ENCODE measurements around the gene MC1R. TPM values are rescaled to one million over a fixed set of nuclear protein-coding genes. Genes with fewer than 3 reads are reported as not detected.
A peak's percentile ranks its signal among the peaks of the same experiment; 100 is the strongest.
"Not testable (repeated sequence)": the region's sequence is repeated elsewhere in the genome, so short reads cannot be mapped to it uniquely, and the experiment has no call there.

MC1R gene
- total RNA-seq, 4 donors from 2014 or later, result 7.7 to 16.2 (median 11.4) TPM

DNA sequence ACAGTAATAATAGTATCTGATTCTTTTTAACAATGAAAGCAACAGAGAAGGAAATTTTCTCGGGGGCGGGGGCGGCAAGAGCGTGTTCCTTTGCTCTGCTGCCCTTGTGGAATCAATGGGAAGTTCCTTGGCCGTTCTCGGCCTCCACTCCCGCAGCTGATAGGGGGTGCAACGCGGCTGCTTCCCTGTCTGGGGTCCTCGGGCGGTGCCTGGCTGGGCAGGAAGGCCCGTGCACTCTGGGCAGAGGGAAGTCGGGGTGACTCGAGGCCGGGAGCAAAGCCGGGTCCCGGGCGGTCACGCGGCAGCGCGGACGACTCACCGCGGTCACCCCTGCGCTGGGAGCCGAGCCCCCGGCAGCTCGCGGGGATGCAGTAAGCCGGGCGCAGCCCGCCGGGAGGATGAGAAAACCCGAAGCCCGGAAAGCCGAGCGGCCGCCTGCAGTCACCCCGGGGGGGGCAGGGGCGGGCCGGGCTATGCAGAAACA is 7.0 kb downstream of the MC1R start:
- Histone ChIP-seq H3K4me1 (peaks cover 0 to 45% of the 10 kb centered on the region in 2 donors), H3K27me3 (peaks cover 24% of the 10 kb centered on the region), H3K9me3 (no peaks in the 10 kb centered on the region), H3K36me3 (no peaks in the 10 kb centered on the region), H3K4me3 (replicated peaks in 1 of 3) (peak overlapping the region in 1 of 3 donors; percentile 20), H3K27ac (no peak overlapping the region)
- no peak for DNase-seq
- TF ChIP-seq, protein P1, sequence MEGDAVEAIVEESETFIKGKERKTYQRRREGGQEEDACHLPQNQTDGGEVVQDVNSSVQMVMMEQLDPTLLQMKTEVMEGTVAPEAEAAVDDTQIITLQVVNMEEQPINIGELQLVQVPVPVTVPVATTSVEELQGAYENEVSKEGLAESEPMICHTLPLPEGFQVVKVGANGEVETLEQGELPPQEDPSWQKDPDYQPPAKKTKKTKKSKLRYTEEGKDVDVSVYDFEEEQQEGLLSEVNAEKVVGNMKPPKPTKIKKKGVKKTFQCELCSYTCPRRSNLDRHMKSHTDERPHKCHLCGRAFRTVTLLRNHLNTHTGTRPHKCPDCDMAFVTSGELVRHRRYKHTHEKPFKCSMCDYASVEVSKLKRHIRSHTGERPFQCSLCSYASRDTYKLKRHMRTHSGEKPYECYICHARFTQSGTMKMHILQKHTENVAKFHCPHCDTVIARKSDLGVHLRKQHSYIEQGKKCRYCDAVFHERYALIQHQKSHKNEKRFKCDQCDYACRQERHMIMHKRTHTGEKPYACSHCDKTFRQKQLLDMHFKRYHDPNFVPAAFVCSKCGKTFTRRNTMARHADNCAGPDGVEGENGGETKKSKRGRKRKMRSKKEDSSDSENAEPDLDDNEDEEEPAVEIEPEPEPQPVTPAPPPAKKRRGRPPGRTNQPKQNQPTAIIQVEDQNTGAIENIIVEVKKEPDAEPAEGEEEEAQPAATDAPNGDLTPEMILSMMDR (IDR thresholded peaks at IDR 0.05), result no peak
- TF ChIP-seq POLR2A (IDR thresholded peaks at IDR 0.05), result no peak
- WGBS, 2 donors, result 3 to 4% methylated on average over 11 to 12 of the region's 42 CpGs
- intact Hi-C loops (cut with DNase I), result no loop called here

DNA sequence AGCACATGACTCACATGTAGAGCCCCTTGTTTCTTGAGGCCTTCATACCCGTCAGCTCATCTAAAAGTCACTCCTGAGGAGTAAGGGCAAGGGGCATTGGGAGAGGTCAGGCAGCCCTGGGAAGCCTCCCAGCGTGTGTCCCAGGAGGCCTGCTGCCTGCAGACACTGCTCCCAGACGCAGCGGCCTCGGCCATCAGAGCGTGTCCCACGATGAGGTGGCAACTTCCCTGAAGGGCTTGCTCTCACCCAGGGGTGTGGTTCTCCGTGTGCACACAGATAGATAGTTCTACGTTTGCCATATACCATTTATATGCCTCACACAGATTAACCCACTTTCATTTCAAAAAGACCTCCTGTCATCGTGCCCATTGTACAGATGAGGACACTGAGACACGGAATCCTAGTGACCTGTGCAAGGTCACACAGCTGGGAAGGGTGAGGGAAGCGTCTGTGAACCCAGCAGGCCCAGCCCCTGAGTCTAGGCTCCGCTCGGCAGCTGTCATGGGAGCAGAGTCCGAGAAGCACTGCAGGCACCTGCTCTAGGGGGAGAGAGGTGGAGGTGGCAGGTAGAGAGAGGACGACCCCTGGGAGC is 12.7 kb downstream of the MC1R start:
- DNase-seq, result no peak
- no peaks in the 10 kb centered on the region for H3K36me3 ChIP-seq
- no peak for TF ChIP-seq POLR2A (IDR thresholded peaks at IDR 0.05)
- TF ChIP-seq, protein P1 (IDR thresholded peaks at IDR 0.05), result no peak
- H3K27ac ChIP-seq, result no peak overlapping the region
- no peak overlapping the region for H3K4me3 ChIP-seq (replicated peaks in 1 of 3)
- peaks cover 0 to 2% of the 10 kb centered on the region in 2 donors for H3K4me1 ChIP-seq
- H3K9me3 ChIP-seq, result no peaks in the 10 kb centered on the region
- peaks cover 8% of the 10 kb centered on the region for H3K27me3 ChIP-seq
- intact Hi-C loops (cut with DNase I), result no loop called here
- WGBS, 2 donors, result 83 to 84% methylated on average over 11 to 15 of the region's 16 CpGs

DNA sequence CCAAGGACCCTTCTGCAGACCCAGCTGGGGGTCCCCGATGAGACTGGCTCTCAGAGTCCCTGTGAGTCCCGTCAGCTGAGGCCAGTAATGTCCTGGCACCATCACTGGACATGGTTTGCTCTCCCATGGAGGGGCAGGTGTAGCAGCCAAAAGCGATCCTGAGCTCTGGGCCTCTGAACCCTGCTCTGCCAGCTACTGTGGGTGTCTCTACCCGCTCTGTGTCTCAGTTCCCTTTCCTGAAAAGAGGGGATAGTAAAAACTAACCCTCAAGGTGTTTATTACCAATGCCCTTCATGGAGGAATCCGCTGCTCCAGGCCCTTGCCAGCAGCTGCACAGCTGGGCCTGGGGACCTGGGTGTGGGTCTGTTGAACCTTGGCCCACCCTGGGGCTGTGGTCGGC is 13.3 kb downstream of the MC1R start:
- H3K27me3 ChIP-seq, result peaks cover 4% of the 10 kb centered on the region
- WGBS, 2 donors, result 89 to 95% methylated on average over 3 to 6 of the region's 6 CpGs
- intact Hi-C loops (cut with DNase I), result no loop called here

DNA sequence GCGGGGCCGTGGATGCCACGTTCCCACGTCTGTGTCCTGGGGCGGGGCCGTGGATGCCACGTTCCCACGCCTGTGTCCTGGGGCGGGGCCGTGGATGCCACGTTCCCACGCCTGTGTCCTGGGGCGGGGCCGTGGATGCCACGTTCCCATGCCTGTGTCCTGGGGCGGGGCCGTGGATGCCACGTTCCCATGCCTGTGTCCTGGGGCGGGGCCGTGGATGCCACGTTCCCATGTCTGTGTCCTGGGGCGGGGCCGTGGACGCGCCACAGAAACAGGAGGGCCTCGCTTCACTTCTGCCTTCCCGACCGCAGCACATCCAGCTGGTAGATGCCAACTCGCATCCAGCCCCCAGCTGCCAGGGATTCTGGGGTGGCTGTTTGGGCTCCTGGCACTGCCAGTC is 15.4 kb downstream of the MC1R start:
- not testable (repeated sequence) for DNase-seq

More for the DNA sequence above, 13.3 kb downstream of the MC1R start:
- Histone ChIP-seq H3K36me3 (no peaks in the 10 kb centered on the region), H3K4me1 (no peaks in the 10 kb centered on the region), H3K4me3 (replicated peaks in 1 of 3) (no peak overlapping the region), H3K9me3 (no peaks in the 10 kb centered on the region), H3K27ac (no peak overlapping the region)
- no peak for DNase-seq
- TF ChIP-seq, protein P1 (IDR thresholded peaks at IDR 0.05), result no peak
- TF ChIP-seq POLR2A (IDR thresholded peaks at IDR 0.05), result no peak

DNA sequence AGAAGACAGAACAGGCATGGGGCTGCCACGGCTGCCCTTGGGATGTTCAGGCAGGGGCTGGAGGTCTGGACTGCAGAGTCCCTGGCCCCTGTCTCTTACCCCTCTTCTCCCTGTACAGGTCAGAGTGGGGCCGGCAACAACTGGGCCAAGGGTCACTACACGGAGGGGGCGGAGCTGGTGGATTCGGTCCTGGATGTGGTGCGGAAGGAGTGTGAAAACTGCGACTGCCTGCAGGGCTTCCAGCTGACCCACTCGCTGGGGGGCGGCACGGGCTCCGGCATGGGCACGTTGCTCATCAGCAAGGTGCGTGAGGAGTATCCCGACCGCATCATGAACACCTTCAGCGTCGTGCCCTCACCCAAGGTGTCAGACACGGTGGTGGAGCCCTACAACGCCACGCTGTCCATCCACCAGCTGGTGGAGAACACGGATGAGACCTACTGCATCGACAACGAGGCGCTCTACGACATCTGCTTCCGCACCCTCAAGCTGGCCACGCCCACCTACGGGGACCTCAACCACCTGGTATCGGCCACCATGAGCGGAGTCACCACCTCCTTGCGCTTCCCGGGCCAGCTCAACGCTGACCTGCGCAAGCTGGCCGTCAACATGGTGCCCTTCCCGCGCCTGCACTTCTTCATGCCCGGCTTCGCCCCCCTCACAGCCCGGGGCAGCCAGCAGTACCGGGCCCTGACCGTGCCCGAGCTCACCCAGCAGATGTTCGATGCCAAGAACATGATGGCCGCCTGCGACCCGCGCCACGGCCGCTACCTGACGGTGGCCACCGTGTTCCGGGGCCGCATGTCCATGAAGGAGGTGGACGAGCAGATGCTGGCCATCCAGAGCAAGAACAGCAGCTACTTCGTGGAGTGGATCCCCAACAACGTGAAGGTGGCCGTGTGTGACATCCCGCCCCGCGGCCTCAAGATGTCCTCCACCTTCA is 16.2 kb downstream of the MC1R start:
- H3K27me3 ChIP-seq, result peaks cover 3% of the 10 kb centered on the region
- WGBS, 2 donors, result 94 to 96% methylated on average over 52 to 61 of the region's 61 CpGs
- DNase-seq, result no peak
- intact Hi-C loops (cut with DNase I), result no loop called here
- TF ChIP-seq, protein P1 (IDR thresholded peaks at IDR 0.05), result no peak
- TF ChIP-seq POLR2A (IDR thresholded peaks at IDR 0.05), result no peak
- no peak overlapping the region for H3K27ac ChIP-seq
- H3K9me3 ChIP-seq, result no peaks in the 10 kb centered on the region
- no peak overlapping the region for H3K4me3 ChIP-seq (replicated peaks in 1 of 3)
- no peaks in the 10 kb centered on the region for H3K4me1 ChIP-seq
- no peaks in the 10 kb centered on the region for H3K36me3 ChIP-seq

More for the DNA sequence above, 15.4 kb downstream of the MC1R start:
- H3K27me3 ChIP-seq; intact Hi-C loops (cut with DNase I); H3K4me1 ChIP-seq; H3K4me3 ChIP-seq (replicated peaks in 1 of 3); H3K9me3 ChIP-seq; H3K36me3 ChIP-seq; H3K27ac ChIP-seq: not testable (repeated sequence)
- 97 to 100% methylated on average over 3 to 8 of the region's 29 CpGs for WGBS, 2 donors

DNA sequence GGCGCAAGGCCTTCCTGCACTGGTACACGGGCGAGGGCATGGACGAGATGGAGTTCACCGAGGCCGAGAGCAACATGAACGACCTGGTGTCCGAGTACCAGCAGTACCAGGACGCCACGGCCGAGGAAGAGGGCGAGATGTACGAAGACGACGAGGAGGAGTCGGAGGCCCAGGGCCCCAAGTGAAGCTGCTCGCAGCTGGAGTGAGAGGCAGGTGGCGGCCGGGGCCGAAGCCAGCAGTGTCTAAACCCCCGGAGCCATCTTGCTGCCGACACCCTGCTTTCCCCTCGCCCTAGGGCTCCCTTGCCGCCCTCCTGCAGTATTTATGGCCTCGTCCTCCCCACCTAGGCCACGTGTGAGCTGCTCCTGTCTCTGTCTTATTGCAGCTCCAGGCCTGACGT is 17.0 kb downstream of the MC1R start:
- DNase-seq; intact Hi-C loops (cut with DNase I): not testable (repeated sequence)
- 92 to 94% methylated on average over 24 to 27 of the region's 27 CpGs for WGBS, 2 donors

More for the DNA sequence above, 17.0 kb downstream of the MC1R start:
- H3K9me3 ChIP-seq; H3K36me3 ChIP-seq; H3K27ac ChIP-seq; H3K4me1 ChIP-seq; H3K27me3 ChIP-seq; H3K4me3 ChIP-seq (replicated peaks in 1 of 3): not testable (repeated sequence)
